ENCODE results near the gene CALY. TPM values are rescaled to one million over a fixed set of nuclear protein-coding genes. Genes with fewer than 3 reads are reported as not detected.

Gene CALY
- total RNA-seq, 2 donors from 2014 or later, result 1.8 TPM; not detected in 1

DNA sequence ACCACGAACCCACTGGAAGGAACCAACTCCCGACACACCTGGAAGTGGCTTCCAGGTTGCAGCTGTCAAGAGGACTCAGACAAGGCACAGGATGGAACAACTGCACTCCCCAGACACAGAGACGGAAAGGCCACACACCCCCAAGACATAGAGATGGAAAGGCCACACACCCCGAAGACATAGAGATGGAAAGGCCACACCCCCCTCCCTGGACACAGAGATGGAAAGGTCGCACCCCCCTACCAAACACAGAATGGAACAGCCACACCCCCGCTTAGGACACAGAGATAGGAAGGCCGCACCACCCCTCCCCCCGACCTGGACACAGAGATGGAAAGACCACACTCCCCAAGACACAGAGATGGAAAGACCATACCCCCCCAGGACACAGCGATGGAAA, 20.4 kb downstream of the CALY start:
- no peaks in the 10 kb centered on the region for H3K27me3 ChIP-seq
- no peaks in the 10 kb centered on the region for H3K9me3 ChIP-seq
- intact Hi-C loops (cut with DNase I), result no loop called here
- H3K4me1 ChIP-seq, result peaks cover 11% of the 10 kb centered on the region
- no peak overlapping the region for H3K27ac ChIP-seq
- WGBS, 2 donors, result 85 to 87% methylated on average over 6 to 8 of the region's 9 CpGs
- H3K36me3 ChIP-seq (replicated peaks in 1 of 2; ENCODE audit: insufficient read depth in 1 of 2, low read depth in 2 of 2), result no peaks in the 10 kb centered on the region
- no peak for TF ChIP-seq POLR2A (IDR thresholded peaks at IDR 0.05)
- no peak for TF ChIP-seq CTCF (IDR thresholded peaks at IDR 0.05)
- no peak overlapping the region for H3K4me3 ChIP-seq
- ATAC-seq (no peak), DNase-seq (no peak)

- no peak for DNase-seq
- no peak for ATAC-seq
- intact Hi-C loops (cut with DNase I), result no loop called here
- Histone ChIP-seq H3K4me3 (no peak overlapping the region), H3K4me1 (peaks cover 11% of the 10 kb centered on the region), H3K27me3 (no peaks in the 10 kb centered on the region), H3K9me3 (no peaks in the 10 kb centered on the region), H3K27ac (no peak overlapping the region), H3K36me3 (replicated peaks in 1 of 2; ENCODE audit: insufficient read depth in 1 of 2, low read depth in 2 of 2) (no peaks in the 10 kb centered on the region)
- TF ChIP-seq POLR2A (IDR thresholded peaks at IDR 0.05), result no peak
- no peak for TF ChIP-seq CTCF (IDR thresholded peaks at IDR 0.05)
- WGBS, 2 donors, result 82 to 90% methylated on average over 5 of the region's 5 CpGs
Observed at GRCh38 chr10:133315847-133316246, 20.8 kb downstream of the CALY start.

GRCh38 chr10:133314911-133315310, 21.8 kb downstream of the CALY start:
- Histone ChIP-seq H3K9me3 (no peaks in the 10 kb centered on the region), H3K4me3 (no peak overlapping the region), H3K4me1 (peaks cover 12% of the 10 kb centered on the region), H3K27ac (no peak overlapping the region), H3K27me3 (no peaks in the 10 kb centered on the region), H3K36me3 (replicated peaks in 1 of 2; ENCODE audit: insufficient read depth in 1 of 2, low read depth in 2 of 2) (no peaks in the 10 kb centered on the region)
- ATAC-seq, result no peak
- intact Hi-C loops (cut with DNase I), result no loop called here
- WGBS, 2 donors, result 89 to 94% methylated on average over 11 to 12 of the region's 12 CpGs
- TF ChIP-seq POLR2A (IDR thresholded peaks at IDR 0.05), result no peak
- TF ChIP-seq CTCF (IDR thresholded peaks at IDR 0.05), result no peak
- DNase-seq, result no peak

- no peak for ATAC-seq
- H3K36me3 ChIP-seq (replicated peaks in 1 of 2; ENCODE audit: insufficient read depth in 1 of 2, low read depth in 2 of 2), result no peaks in the 10 kb centered on the region
- no peak overlapping the region for H3K4me3 ChIP-seq
- H3K27me3 ChIP-seq, result no peaks in the 10 kb centered on the region
- no peak for DNase-seq
- peaks cover 13% of the 10 kb centered on the region for H3K4me1 ChIP-seq
- intact Hi-C loops (cut with DNase I), result no loop called here
- no peak overlapping the region for H3K27ac ChIP-seq
- WGBS, 2 donors, result 60 to 63% methylated on average over 4 of the region's 4 CpGs
- TF ChIP-seq CTCF (IDR thresholded peaks at IDR 0.05) (no peak), POLR2A (IDR thresholded peaks at IDR 0.05) (no peak)
- H3K9me3 ChIP-seq, result no peaks in the 10 kb centered on the region
Observed at GRCh38 chr10:133313192-133313591, 23.5 kb downstream of the CALY start.

- 86 to 87% methylated on average over 9 of the region's 9 CpGs for WGBS, 2 donors
Observed at GRCh38 chr10:133312769-133313145, 23.9 kb downstream of the CALY start.

More at GRCh38 chr10:133312769-133313145, 23.9 kb downstream of the CALY start:
- H3K4me3 ChIP-seq, result no peak overlapping the region
- DNase-seq (no peak), ATAC-seq (no peak)
- no peaks in the 10 kb centered on the region for H3K27me3 ChIP-seq
- H3K4me1 ChIP-seq, result peaks cover 17% of the 10 kb centered on the region
- H3K27ac ChIP-seq, result no peak overlapping the region
- H3K9me3 ChIP-seq, result no peaks in the 10 kb centered on the region
- no peak for TF ChIP-seq POLR2A (IDR thresholded peaks at IDR 0.05)
- TF ChIP-seq CTCF (IDR thresholded peaks at IDR 0.05), result no peak
- intact Hi-C loops (cut with DNase I), result no loop called here
- no peaks in the 10 kb centered on the region for H3K36me3 ChIP-seq (replicated peaks in 1 of 2; ENCODE audit: insufficient read depth in 1 of 2, low read depth in 2 of 2)
